MCF 10A (cell line): ENCODE data around the gene ARHGEF4. TPM values are rescaled to one million over a fixed set of nuclear protein-coding genes. Genes with fewer than 3 reads are reported as not detected.

Source experiments
- BruUV-seq: library from RNA; stranded (reverse); fragments of 400-500 nt; replicated peaks from 2 replicates; lab custom pipeline; 2021; lab: Mats Ljungman, UMichigan
- CTCF ChIA-PET: fragments of 300-600 bp; sonication (Branson Sonifier 250); formaldehyde crosslinking; extraction: SDS; loops from one replicate; lab custom pipeline; 2021; ENCODE audit warnings: antibody characterized with exemption, inconsistent platforms; lab: Yijun Ruan, JAX
- POLR2A ChIA-PET: fragments of 300-600, 350-650 bp; sonication (Branson Sonifier 250); formaldehyde crosslinking; extraction: SDS; loops from one replicate; lab custom pipeline; 2020; ENCODE audit warnings: antibody characterized with exemption, inconsistent platforms; lab: Yijun Ruan, JAX
- DNase-seq: peaks from one replicate; pipeline ENCODE4 v3.0.0-alpha.2; 2018; ENCODE audit not compliant: unreplicated experiment
- H3K27ac Mint-ChIP-seq: one replicate; pipeline ENCODE4 v1.8.0; 2022; ENCODE audit warnings: mild to moderate bottlenecking, low read depth, mixed read lengths; ENCODE audit not compliant: unreplicated experiment
- H3K27me3 Mint-ChIP-seq: one replicate; pipeline ENCODE4 v1.8.0; 2022; ENCODE audit warnings: mixed read lengths; ENCODE audit not compliant: insufficient read depth, unreplicated experiment
- H3K36me3 Mint-ChIP-seq: one replicate; pipeline ENCODE4 v1.8.0; 2022; ENCODE audit warnings: mild to moderate bottlenecking, moderate library complexity, mixed read lengths; ENCODE audit not compliant: insufficient read depth, unreplicated experiment
- H3K4me1 Mint-ChIP-seq: one replicate; pipeline ENCODE4 v1.8.0; 2022; ENCODE audit warnings: mixed read lengths; ENCODE audit not compliant: insufficient read depth, unreplicated experiment
- H3K4me3 Mint-ChIP-seq: one replicate; pipeline ENCODE4 v1.8.0; 2022; ENCODE audit warnings: mild to moderate bottlenecking, moderate library complexity, mixed read lengths; ENCODE audit not compliant: unreplicated experiment
- H3K9me3 Mint-ChIP-seq: one replicate; pipeline ENCODE4 v1.8.0; 2022; ENCODE audit warnings: mixed read lengths; ENCODE audit not compliant: unreplicated experiment
- intact Hi-C: fragments of 100-400 bp; cut with micrococcal nuclease; formaldehyde crosslinking; loops from 2 replicates; pipeline ENCODE4 v1.14.1; 2022
- total RNA-seq: library from RNA; stranded (reverse); gene quantifications from 2 replicates; pipeline ENCODE4 v1.2.3, GENCODE V29; 2022
- TF ChIP-seq, protein P1 (sequence below): fragments of 200-600 bp; IDR thresholded peaks from one replicate; pipeline ENCODE4 v1.8.0; 2022; ENCODE audit warnings: antibody characterized with exemption, mild to moderate bottlenecking; ENCODE audit not compliant: unreplicated experiment

Gene ARHGEF4
- total RNA-seq, 1 experiment from 2014 or later, result 52.0 TPM

DNA sequence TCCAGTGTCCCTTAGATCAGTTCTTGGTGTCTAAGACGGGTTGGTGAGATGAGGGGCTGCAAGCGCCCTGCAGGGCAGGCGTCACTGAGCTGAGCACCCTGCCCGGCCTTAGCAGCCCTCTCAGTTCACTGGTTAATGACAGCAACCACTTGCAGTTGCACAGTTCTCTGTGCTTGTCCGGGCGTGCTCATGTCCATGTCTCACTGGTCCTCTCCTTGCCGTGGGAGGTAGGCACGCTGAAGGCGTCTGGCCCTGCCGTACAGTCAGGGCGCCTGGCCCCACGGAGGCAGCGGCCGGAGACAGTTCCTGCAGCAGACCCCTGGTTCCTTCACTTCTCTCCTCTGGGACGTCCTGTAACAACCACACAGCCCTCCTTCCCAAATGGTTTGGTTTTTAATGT, 75.3 kb downstream of the ARHGEF4 start:
- H3K9me3 Mint-ChIP-seq, result no peaks in the 10 kb centered on the region
- POLR2A ChIA-PET, result interaction anchor here (0.6 to 2.5 kb wide), 10 partner anchors 15 to 194 kb away, joined by 3 to 9 read pairs (median 4); partner anchors contain the start of gene ARHGEF4
- H3K4me3 Mint-ChIP-seq, result peak overlapping the region; percentile 29
- intact Hi-C loops, result no loop called here
- TF ChIP-seq, protein P1, sequence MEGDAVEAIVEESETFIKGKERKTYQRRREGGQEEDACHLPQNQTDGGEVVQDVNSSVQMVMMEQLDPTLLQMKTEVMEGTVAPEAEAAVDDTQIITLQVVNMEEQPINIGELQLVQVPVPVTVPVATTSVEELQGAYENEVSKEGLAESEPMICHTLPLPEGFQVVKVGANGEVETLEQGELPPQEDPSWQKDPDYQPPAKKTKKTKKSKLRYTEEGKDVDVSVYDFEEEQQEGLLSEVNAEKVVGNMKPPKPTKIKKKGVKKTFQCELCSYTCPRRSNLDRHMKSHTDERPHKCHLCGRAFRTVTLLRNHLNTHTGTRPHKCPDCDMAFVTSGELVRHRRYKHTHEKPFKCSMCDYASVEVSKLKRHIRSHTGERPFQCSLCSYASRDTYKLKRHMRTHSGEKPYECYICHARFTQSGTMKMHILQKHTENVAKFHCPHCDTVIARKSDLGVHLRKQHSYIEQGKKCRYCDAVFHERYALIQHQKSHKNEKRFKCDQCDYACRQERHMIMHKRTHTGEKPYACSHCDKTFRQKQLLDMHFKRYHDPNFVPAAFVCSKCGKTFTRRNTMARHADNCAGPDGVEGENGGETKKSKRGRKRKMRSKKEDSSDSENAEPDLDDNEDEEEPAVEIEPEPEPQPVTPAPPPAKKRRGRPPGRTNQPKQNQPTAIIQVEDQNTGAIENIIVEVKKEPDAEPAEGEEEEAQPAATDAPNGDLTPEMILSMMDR, result no peak
- peaks cover 37% of the 10 kb centered on the region for H3K4me1 Mint-ChIP-seq
- peak overlapping the region; percentile 37 for H3K27ac Mint-ChIP-seq
- CTCF ChIA-PET, result interaction anchor here (1.1 to 1.9 kb wide), 4 partner anchors 9 to 44 kb away, joined by 4 to 12 read pairs (median 8); no protein-coding TSS in a partner anchor
- H3K36me3 Mint-ChIP-seq, result peaks cover 30% of the 10 kb centered on the region
- H3K27me3 Mint-ChIP-seq, result no peaks in the 10 kb centered on the region
- no TSS peak for BruUV-seq
- DNase-seq, result peak; percentile 38

DNA sequence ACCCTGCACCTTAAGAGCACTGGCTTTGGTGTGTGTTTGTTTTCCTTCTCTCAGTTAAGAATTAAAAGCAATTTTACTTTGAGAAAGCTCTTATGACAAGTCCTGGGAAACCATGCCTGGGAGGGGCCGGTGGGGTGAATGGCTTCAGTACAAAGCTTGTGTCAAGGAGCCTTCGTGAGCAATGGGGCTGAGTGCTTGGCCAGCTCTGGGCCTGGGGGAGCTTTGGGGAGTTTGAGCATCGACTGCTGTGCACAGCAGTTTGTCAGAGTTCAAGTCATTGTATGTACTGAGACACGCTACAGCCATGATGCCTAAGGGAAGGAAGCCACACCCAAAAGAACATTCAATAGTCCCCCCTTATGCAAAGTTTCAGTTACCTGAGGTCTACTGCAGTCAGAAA, 75.8 kb downstream of the ARHGEF4 start:
- Mint-ChIP-seq H3K9me3 (no peaks in the 10 kb centered on the region), H3K4me1 (peaks cover 37% of the 10 kb centered on the region), H3K36me3 (peaks cover 30% of the 10 kb centered on the region), H3K4me3 (peak overlapping the region; percentile 29), H3K27ac (peak overlapping the region; percentile 37), H3K27me3 (no peaks in the 10 kb centered on the region)
- no TSS peak for BruUV-seq
- CTCF ChIA-PET, result interaction anchor here (0.6 to 1.9 kb wide), 6 partner anchors 8 to 117 kb away, joined by 3 to 12 read pairs (median 6); no protein-coding TSS in a partner anchor
- POLR2A ChIA-PET, result interaction anchor here (0.6 to 2.5 kb wide), 8 partner anchors 17 to 194 kb away, joined by 3 to 9 read pairs (median 4); partner anchors contain the start of gene ARHGEF4
- TF ChIP-seq, protein P1, result no peak
- DNase-seq, result no peak
- intact Hi-C loops, result no loop called here

DNA sequence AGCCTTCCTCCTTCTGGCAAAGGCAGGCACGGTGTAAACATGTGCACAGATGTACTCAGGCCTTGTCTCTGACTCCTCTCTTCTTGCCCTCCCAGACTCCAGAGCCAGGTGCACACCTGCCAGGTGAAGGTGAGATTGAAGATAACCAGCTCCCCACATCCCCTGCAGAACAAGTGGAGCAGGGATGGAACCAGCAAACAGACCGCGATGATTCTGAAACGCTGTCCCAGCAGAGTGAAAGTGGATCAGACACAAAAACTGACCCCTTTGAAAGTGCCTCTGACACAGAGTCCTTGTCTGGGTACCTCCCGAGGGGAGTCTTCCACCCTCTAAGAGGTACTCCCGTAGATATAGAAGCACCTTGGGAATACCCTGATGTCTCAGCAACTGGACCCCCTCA, 77.2 kb downstream of the ARHGEF4 start:
- BruUV-seq, result no TSS peak
- Mint-ChIP-seq H3K36me3 (peaks cover 30% of the 10 kb centered on the region), H3K9me3 (no peaks in the 10 kb centered on the region), H3K4me1 (peaks cover 33% of the 10 kb centered on the region), H3K27ac (no peak overlapping the region), H3K4me3 (no peak overlapping the region), H3K27me3 (no peaks in the 10 kb centered on the region)
- intact Hi-C loops, result no loop called here
- CTCF ChIA-PET, result interaction anchor here (0.8 to 0.9 kb wide), 2 partner anchors 10 to 40 kb away, joined by 3 to 4 read pairs; no protein-coding TSS in a partner anchor
- no peak for DNase-seq
- TF ChIP-seq, protein P1, result no peak
- POLR2A ChIA-PET, result no interaction called here

- TF ChIP-seq, protein P1, result no peak
- Mint-ChIP-seq H3K27me3 (no peaks in the 10 kb centered on the region), H3K4me1 (peaks cover 27% of the 10 kb centered on the region), H3K36me3 (peaks cover 23% of the 10 kb centered on the region), H3K27ac (no peak overlapping the region), H3K4me3 (no peak overlapping the region), H3K9me3 (no peaks in the 10 kb centered on the region)
- ChIA-PET POLR2A (no interaction called here), CTCF (interaction anchor here (1.7 kb wide), 1 partner anchor 117 kb away, joined by 7 read pairs; no protein-coding TSS in a partner anchor)
- DNase-seq, result no peak
- BruUV-seq, result TSS peak; percentile 24
- intact Hi-C loops, result no loop called here
Measured at GRCh38 chr2:130915149-130915548, 78.4 kb downstream of the ARHGEF4 start.
